Dendritic cell treated with granulocyte-macrophage colony-stimulating factor and Interleukin-4, amounts not matched to agents 40 ng/mL and 50 ng/mL, for 4 days (primary cell): ENCODE data around the gene RASA3.

Source experiments
- H3K27ac Mint-ChIP-seq: one replicate; pipeline ENCODE4 v1.8.0; 2022; ENCODE audit warnings: mild to moderate bottlenecking, mixed read lengths
- H3K27me3 Mint-ChIP-seq: one replicate; pipeline ENCODE4 v1.8.0; 2022; ENCODE audit warnings: mild to moderate bottlenecking, mixed read lengths
- H3K36me3 Mint-ChIP-seq: one replicate; pipeline ENCODE4 v1.8.0; 2022; ENCODE audit warnings: low read depth, mixed read lengths
- H3K4me1 Mint-ChIP-seq: one replicate; pipeline ENCODE4 v1.8.0; 2022; ENCODE audit warnings: low read depth, mixed read lengths
- H3K4me3 Mint-ChIP-seq: one replicate; pipeline ENCODE4 v1.8.0; 2022; ENCODE audit warnings: mild to moderate bottlenecking, moderate library complexity, mixed read lengths
- H3K9me3 Mint-ChIP-seq: one replicate; pipeline ENCODE4 v1.8.0; 2022; ENCODE audit warnings: mixed read lengths
- intact Hi-C: fragments of 100-400 bp; cut with micrococcal nuclease; formaldehyde crosslinking; loops from one replicate; pipeline ENCODE4 v1.15.0; 2022

RASA3 gene

GRCh38 chr13:114071991-114072390 lies 60.4 kb downstream of the RASA3 start:
- Mint-ChIP-seq H3K27me3 (no peaks in the 10 kb centered on the region), H3K9me3 (peaks cover 9% of the 10 kb centered on the region), H3K4me3 (no peak overlapping the region), H3K27ac (peak overlapping the region; percentile 26), H3K36me3 (peaks cover 60% of the 10 kb centered on the region), H3K4me1 (peaks cover 41% of the 10 kb centered on the region)
- intact Hi-C loops, result no loop called here

- intact Hi-C loops, result no loop called here
- Mint-ChIP-seq H3K4me3 (no peak overlapping the region), H3K4me1 (peaks cover 45% of the 10 kb centered on the region), H3K27me3 (no peaks in the 10 kb centered on the region), H3K27ac (peak overlapping the region; percentile 52), H3K9me3 (peaks cover 9% of the 10 kb centered on the region), H3K36me3 (peaks cover 54% of the 10 kb centered on the region)
Measured at GRCh38 chr13:114071410-114071809, 61.0 kb downstream of the RASA3 start.

- H3K9me3 Mint-ChIP-seq, result peaks cover 9% of the 10 kb centered on the region
- H3K4me1 Mint-ChIP-seq, result peaks cover 56% of the 10 kb centered on the region
- H3K36me3 Mint-ChIP-seq, result peaks cover 44% of the 10 kb centered on the region
- intact Hi-C loops, result no loop called here
- no peaks in the 10 kb centered on the region for H3K27me3 Mint-ChIP-seq
- H3K4me3 Mint-ChIP-seq, result no peak overlapping the region
- H3K27ac Mint-ChIP-seq, result no peak overlapping the region
Measured at GRCh38 chr13:114070098-114070799, 62.2 kb downstream of the RASA3 start.

GRCh38 chr13:114069376-114070097 lies 62.9 kb downstream of the RASA3 start:
- Mint-ChIP-seq H3K27ac (peak overlapping the region; percentile 93), H3K4me3 (peak overlapping the region; percentile 48), H3K36me3 (peaks cover 39% of the 10 kb centered on the region), H3K27me3 (no peaks in the 10 kb centered on the region), H3K9me3 (peaks cover 9% of the 10 kb centered on the region), H3K4me1 (peaks cover 63% of the 10 kb centered on the region)
- intact Hi-C loops, result loop anchor here (5.0 kb wide), 1 partner anchor 63 kb away; the partner anchor contains the start of gene RASA3

GRCh38 chr13:114068656-114069318 lies 63.6 kb downstream of the RASA3 start:
- H3K4me1 Mint-ChIP-seq, result peaks cover 71% of the 10 kb centered on the region
- no peaks in the 10 kb centered on the region for H3K27me3 Mint-ChIP-seq
- peaks cover 32% of the 10 kb centered on the region for H3K36me3 Mint-ChIP-seq
- H3K4me3 Mint-ChIP-seq, result peak overlapping the region; percentile 48
- intact Hi-C loops, result loop anchor here (5.0 kb wide), 1 partner anchor 64 kb away; the partner anchor contains the start of gene RASA3
- H3K27ac Mint-ChIP-seq, result peak overlapping the region; percentile 93
- H3K9me3 Mint-ChIP-seq, result peaks cover 9% of the 10 kb centered on the region

GRCh38 chr13:114067886-114068651 lies 64.4 kb downstream of the RASA3 start:
- Mint-ChIP-seq H3K4me1 (peaks cover 77% of the 10 kb centered on the region), H3K9me3 (peaks cover 9% of the 10 kb centered on the region), H3K36me3 (peaks cover 25% of the 10 kb centered on the region), H3K27ac (peak overlapping the region; percentile 93), H3K27me3 (no peaks in the 10 kb centered on the region), H3K4me3 (peak overlapping the region; percentile 57)
- intact Hi-C loops, result loop anchor here (5.0 kb wide), 1 partner anchor 64 kb away; the partner anchor contains the start of gene RASA3

- Mint-ChIP-seq H3K27me3 (no peaks in the 10 kb centered on the region), H3K27ac (peak overlapping the region; percentile 93), H3K9me3 (peaks cover 9% of the 10 kb centered on the region), H3K4me1 (peaks cover 81% of the 10 kb centered on the region), H3K36me3 (peaks cover 18% of the 10 kb centered on the region), H3K4me3 (peak overlapping the region; percentile 57)
- intact Hi-C loops, result loop anchor here (5.0 kb wide), 1 partner anchor 65 kb away; the partner anchor contains the start of gene RASA3
Measured at GRCh38 chr13:114067381-114067885, 65.0 kb downstream of the RASA3 start.

GRCh38 chr13:114066956-114067355 lies 65.5 kb downstream of the RASA3 start:
- peaks cover 9% of the 10 kb centered on the region for H3K9me3 Mint-ChIP-seq
- H3K27me3 Mint-ChIP-seq, result no peaks in the 10 kb centered on the region
- H3K27ac Mint-ChIP-seq, result peak overlapping the region; percentile 93
- intact Hi-C loops, result loop anchor here (5.0 kb wide), 1 partner anchor 65 kb away; the partner anchor contains the start of gene RASA3
- peaks cover 14% of the 10 kb centered on the region for H3K36me3 Mint-ChIP-seq
- peaks cover 79% of the 10 kb centered on the region for H3K4me1 Mint-ChIP-seq
- peak overlapping the region; percentile 59 for H3K4me3 Mint-ChIP-seq

- intact Hi-C loops, result loop anchor here (5.0 kb wide), 1 partner anchor 66 kb away; the partner anchor contains the start of gene RASA3
- Mint-ChIP-seq H3K27ac (peak overlapping the region; percentile 93), H3K4me1 (peaks cover 77% of the 10 kb centered on the region), H3K4me3 (peak overlapping the region; percentile 68), H3K36me3 (peaks cover 14% of the 10 kb centered on the region), H3K9me3 (peaks cover 6% of the 10 kb centered on the region), H3K27me3 (no peaks in the 10 kb centered on the region)
Measured at GRCh38 chr13:114065926-114066774, 66.3 kb downstream of the RASA3 start.

GRCh38 chr13:114065141-114065925 lies 67.1 kb downstream of the RASA3 start:
- peaks cover 74% of the 10 kb centered on the region for H3K4me1 Mint-ChIP-seq
- H3K36me3 Mint-ChIP-seq, result peaks cover 11% of the 10 kb centered on the region
- peak overlapping the region; percentile 93 for H3K27ac Mint-ChIP-seq
- no peaks in the 10 kb centered on the region for H3K9me3 Mint-ChIP-seq
- intact Hi-C loops, result loop anchor here (5.0 kb wide), 1 partner anchor 67 kb away; the partner anchor contains the start of gene RASA3
- H3K4me3 Mint-ChIP-seq, result peak overlapping the region; percentile 68
- no peaks in the 10 kb centered on the region for H3K27me3 Mint-ChIP-seq

GRCh38 chr13:114064450-114065140 lies 67.8 kb downstream of the RASA3 start:
- peaks cover 81% of the 10 kb centered on the region for H3K4me1 Mint-ChIP-seq
- intact Hi-C loops, result loop anchor here (5.0 kb wide), 2 partner anchors 53 to 68 kb away; partner anchors contain the start of gene RASA3
- peak overlapping the region; percentile 93 for H3K27ac Mint-ChIP-seq

More at GRCh38 chr13:114064450-114065140, 67.8 kb downstream of the RASA3 start:
- Mint-ChIP-seq H3K27me3 (no peaks in the 10 kb centered on the region), H3K9me3 (no peaks in the 10 kb centered on the region), H3K4me3 (peak overlapping the region; percentile 68), H3K36me3 (peaks cover 19% of the 10 kb centered on the region)
